HG02571 (cell line): ENCODE data around the gene CCDC17.

Experiments used
- ATAC-seq: cut with Tn5 transposase; IDR thresholded peaks from one replicate; pipeline ENCODE4 v1.9.1; 2021; ENCODE audit warnings: mild to moderate bottlenecking, moderate library complexity; ENCODE audit not compliant: unreplicated experiment

Gene CCDC17

GRCh38 chr1:45623972-45624371, at the start of gene CCDC17:
Gene CCDC17, minus strand, starts transcription at chr1:45624054. Its CDS starts 145 bp downstream, at chr1:45623909.
- ATAC-seq, result no peak

GRCh38 chr1:45669859-45670655, 46.2 kb upstream of the CCDC17 start:
- ATAC-seq, result no peak

DNA sequence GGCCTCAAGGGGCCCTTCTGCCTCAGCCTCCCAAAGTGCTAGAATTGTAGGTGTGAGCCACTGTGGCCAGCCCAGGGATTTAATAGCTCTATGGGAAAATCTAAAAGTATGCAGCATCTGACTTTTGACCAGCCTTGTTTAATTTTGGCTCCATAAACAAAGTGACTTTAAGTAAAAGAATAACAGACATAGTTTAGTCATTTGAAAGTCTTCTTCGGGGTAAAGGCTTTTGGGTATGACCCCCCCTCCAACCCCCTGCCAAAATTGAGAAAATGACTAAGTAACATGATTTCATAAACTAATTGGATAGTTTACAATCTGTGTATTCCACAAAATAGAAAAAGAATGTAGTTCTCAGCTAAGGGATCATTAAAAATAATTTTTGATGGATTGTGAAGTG, 45.5 kb upstream of the CCDC17 start:
- no peak for ATAC-seq

DNA sequence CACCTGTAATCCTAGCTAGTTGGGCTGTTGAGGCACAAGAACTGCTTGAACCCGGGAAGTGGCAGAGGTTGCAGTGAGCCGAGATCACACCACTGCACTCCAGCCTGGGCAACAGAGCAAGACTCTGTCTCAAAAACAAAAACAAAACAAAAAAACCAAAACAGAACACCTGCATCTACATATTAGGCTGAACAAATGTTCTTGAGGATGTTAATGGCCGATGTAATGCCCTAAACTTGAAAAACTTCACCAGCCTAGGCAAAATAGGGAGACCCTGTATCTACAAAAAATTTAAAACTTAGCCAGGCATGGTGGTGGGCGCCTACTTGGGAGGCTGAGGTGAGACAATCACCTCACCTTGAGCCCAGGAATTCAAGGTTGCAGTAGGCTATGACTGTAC, 44.7 kb upstream of the CCDC17 start:
- ATAC-seq, result no peak

- ATAC-seq, result no peak
Measured at GRCh38 chr1:45667321-45668111, 43.7 kb upstream of the CCDC17 start.

- no peak for ATAC-seq
Measured at GRCh38 chr1:45666836-45667235, 43.0 kb upstream of the CCDC17 start.

DNA sequence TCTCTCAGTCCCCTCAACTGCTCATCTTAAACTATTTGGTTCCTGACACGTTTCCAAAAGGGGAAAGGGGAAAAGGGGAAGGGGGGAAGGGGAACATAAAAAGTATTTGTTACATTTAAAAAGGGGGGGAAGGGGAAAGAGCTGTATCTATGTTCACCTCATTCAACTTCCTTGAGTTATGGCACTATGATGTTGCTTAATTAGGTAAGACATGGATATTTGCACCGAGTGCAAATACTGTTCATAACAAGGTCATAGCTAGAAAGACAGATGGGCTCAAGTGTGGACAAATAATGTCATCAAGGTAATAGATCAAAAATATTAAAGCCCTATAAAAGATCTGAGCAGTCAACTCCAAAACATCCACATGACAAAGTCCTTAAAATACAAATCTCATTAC, 36.5 kb upstream of the CCDC17 start:
- ATAC-seq, result no peak

GRCh38 chr1:45659222-45659621, 35.4 kb upstream of the CCDC17 start:
- ATAC-seq, result no peak

GRCh38 chr1:45658171-45658570, 34.3 kb upstream of the CCDC17 start:
- ATAC-seq, result no peak

GRCh38 chr1:45656573-45657226, 32.8 kb upstream of the CCDC17 start:
- no peak for ATAC-seq

GRCh38 chr1:45654540-45655280, 30.9 kb upstream of the CCDC17 start:
- ATAC-seq, result no peak

- ATAC-seq, result no peak
Measured at GRCh38 chr1:45647248-45648021, 23.6 kb upstream of the CCDC17 start.

DNA sequence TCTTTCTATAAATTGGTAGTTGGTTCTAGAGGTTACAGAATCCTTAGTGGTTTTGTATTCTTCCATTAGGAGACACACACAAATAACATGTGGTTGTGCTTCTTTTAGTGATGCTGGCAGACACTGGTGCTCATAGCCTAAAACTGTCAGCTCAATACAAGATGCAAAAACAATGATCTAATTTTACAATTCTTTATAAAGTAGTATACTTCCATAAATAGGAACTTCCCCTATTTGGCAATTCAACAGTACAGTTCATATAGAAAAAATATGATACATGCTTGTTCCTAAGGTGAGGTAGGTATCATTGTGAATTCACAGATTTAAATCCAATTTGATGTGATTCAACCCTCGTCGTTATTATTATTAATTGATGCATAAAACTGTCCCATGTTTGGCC, 20.8 kb upstream of the CCDC17 start:
- no peak for ATAC-seq

GRCh38 chr1:45643978-45644377, 20.1 kb upstream of the CCDC17 start:
- no peak for ATAC-seq

GRCh38 chr1:45643321-45643720, 19.5 kb upstream of the CCDC17 start:
- no peak for ATAC-seq

DNA sequence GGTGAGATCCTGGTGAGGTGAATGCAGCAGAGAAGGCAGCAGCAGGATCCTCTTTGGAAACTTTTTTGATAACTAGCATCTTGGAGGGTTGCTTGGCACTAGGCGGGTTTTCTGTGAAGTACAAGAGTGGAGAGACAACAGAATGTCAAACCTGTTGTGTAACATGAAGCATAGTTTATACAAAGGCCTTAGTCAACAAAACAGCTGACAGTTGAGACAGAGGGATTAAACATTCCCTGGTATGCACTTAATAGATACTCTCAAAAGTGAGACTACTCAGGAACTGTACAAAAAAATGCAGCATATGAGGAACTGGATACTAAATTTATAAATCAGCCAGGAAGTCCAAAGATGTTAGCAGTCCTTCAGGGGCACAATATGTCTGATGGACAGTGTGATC, 16.4 kb upstream of the CCDC17 start:
- ATAC-seq, result no peak

DNA sequence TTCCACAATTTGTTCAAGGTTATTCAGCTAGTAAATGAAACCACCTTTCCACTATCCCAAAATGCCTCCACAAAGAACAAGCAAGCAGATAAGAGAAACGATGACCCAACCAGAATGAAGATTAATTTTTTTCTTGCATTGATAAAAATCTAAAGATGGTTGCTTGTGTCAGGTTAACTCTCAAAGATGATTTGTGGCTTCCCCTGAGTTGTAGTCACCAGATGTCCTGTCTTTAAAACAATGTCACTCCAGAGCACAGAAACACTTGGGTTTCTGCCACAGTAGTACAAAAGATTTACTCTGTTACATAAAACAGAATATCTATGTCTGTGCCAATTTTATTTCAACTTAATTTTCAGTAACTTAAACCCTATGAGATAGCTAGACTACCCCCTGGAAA, 11.4 kb upstream of the CCDC17 start:
- no peak for ATAC-seq

GRCh38 chr1:45630429-45630828, 6.6 kb upstream of the CCDC17 start:
- no peak for ATAC-seq

DNA sequence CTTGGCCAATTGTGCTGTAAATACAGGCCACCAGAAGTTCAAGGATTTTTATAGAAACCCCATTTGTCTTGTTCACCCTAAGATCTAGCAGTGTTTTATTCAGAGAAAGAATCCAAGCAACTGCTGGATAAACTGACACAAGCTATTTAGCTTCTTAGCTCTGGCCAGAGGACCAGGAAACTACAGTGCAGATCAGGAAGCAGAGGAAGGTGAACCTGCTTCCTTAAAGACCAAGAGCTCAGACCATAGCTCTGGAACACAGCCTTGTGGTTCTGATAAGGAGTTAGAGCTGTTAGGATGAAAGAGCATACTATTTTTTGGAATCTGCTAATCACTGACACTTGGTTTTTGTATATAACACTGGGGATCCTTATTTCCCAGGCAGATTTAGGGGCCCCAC, 5.2 kb upstream of the CCDC17 start:
- no peak for ATAC-seq
